Medulla oblongata (tissue), 1 donor: ENCODE results near the gene E2F8.

Experiments used
- DNase-seq: peaks from one replicate; pipeline ENCODE4 v3.0.0-alpha.2; 2015; ENCODE audit errors: extremely low spot score

E2F8 gene

DNA sequence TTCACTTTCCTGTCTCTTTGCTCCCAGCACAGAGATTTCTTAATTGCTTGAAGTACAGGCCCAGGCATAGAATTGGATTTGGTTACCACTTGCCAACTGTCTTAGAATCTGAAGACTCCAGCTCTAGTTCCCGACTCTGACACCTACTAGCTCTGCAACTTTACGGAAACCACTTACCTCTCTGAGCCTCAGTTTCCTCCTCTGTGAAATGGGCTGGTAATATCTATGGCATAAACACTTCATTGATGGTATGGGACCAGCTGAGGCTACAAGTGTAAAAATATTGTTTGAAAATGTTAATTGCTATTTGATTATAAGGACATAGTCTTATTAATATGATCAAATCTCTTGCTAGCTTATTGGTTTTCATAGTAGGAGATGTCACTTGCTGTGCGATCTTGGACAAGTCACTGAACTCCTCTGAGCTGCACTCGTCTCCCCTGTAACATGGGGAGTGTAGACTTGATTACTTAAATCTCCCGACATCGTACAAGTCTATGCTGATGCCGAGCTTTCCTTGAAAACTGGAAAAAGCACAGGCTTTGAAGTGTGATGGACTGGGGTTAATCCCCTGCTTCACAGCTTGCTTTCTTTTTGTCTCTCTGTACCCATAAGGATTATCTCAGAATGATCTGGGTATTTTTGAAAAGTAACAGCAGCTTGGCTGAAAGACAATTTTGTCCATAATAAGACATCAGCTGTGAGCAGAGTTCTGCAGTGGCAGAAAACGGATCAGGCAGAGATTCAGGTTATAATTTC, 11.8 kb upstream of the E2F8 start:
- DNase-seq: no peak

DNA sequence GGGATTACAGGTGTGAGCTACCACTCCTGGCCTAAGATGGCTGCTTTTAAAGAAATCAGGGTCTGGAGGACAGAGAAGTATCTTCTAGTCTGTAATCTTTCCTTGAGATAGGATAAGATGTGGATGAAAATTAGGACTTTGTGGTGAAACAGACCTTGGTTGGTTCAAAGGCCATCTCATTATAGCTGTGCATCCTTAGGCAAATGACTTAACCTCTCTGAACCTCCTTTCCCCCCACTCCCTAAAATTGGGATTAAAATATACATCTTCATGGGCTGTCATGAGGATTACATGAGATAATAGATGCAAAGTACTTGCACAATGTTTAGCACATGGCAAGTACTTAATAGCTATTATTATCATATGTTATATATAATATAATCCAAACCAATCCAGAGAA, 10.8 kb upstream of the E2F8 start:
- no peak for DNase-seq

DNA sequence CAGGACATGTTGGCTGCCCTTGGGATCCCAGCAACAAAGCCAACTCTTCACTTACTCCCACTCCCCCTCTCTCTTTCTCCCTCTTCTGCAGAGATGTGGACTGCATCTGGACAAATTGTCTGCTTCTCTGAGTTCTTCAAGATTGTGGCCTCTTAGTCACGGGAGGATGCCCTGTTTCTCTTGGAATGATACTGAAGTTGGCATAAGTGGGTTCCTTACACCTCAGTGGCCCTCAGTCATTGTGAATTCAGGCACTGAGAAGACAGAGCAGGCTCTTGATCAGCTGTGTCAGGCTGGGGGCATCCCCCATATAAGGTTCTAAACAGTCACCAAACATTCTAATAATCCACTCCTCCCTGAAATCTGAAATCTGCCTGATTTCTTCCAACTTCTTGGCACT, 6.1 kb upstream of the E2F8 start:
- DNase-seq: no peak

DNA sequence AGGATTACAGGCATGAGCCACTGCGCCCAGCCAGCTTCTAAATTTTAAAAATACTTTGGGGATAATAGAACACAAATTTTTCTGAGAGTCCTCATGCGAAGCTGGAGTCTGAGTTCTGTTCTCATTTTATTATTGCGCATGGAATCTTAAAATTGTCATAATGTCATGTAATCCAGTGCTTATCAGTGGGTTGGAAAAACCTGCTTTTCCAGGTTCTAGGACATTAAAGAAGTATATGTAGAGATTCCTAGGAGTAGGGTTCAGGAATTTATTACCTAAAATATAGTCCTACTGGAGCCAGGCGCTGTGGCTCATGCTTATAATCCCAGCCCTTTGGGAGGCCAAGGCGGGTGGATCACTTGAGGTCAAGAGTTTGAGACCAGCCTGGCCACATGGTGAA, 4.6 kb upstream of the E2F8 start:
- no peak for DNase-seq

DNA sequence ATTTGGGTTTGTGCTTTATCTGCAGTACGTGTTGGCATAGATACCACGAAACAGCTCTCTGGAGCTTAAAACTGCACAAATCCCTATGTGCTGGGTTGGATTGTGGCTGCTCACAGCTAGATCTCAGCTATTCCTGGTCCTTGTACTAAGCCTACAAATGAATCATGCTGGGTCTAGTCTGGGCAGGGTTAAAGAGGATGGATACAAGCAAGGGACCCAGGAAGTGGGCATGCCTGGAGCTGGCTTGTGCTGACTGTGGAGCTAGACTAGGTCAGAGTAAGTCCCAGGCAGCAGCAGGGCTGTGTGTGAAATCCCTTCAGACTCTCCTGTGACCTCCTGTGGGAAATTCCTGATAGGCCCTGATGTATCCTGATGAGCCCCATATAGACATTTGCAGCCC, 3.9 kb upstream of the E2F8 start:
- DNase-seq: no peak

DNA sequence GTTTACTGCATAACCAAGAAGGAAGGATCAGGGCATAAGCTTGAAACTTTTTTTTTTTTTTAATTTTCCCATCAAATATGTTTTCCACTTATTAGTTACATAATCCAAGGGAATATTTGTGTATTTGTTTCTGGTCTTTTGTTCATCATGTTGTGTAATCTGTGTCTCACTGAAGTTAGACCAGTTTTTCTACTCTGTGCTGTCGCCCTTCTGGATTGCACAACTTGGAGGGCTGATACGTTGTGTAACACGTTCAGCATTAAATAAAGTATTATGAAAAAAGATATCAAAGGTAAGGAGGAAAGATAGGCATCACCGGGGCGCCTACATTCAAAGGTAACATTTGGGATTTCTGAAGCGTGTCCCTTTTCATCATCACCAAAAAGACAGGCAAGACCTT, 3.3 kb upstream of the E2F8 start:
- no peak for DNase-seq

DNA sequence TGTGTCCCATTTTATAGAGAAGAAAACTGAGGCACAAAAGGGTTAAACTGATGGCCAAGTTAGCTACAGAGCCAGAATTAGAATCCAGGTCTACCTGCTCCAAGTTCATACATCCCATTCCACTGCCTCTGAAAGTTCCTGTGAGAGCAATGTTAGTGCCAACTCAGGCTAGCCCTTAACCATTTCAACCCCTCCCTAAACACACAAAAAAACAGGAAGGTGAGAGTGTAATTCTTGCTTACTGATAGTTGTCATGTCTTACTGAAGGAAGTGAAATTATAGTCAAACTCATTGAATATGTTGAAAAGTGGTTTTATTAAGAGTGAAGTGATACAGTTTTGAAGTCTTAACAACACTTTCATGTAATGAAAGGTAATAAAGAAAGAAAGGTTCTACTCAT, 2.9 kb upstream of the E2F8 start:
- no peak for DNase-seq

DNA sequence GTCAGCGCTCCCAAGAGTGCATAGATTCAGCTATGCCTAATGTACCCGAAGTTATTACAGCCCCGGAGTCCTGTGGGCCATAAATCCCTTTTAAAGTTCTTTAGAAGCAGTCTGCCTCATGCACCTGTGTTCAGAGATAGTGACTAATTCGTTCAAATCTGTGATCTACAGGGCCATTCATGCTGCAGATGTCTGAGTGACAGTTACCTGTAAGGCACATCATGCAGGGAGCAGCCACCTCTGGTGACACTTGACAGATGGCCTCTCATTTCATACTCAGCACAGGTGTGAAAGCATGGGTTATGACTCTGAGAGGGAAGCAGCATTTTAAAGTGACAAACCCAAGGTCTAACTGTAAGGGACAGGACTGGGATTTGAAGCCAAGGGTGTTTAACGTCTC, 2.4 kb upstream of the E2F8 start:
- no peak for DNase-seq

DNA sequence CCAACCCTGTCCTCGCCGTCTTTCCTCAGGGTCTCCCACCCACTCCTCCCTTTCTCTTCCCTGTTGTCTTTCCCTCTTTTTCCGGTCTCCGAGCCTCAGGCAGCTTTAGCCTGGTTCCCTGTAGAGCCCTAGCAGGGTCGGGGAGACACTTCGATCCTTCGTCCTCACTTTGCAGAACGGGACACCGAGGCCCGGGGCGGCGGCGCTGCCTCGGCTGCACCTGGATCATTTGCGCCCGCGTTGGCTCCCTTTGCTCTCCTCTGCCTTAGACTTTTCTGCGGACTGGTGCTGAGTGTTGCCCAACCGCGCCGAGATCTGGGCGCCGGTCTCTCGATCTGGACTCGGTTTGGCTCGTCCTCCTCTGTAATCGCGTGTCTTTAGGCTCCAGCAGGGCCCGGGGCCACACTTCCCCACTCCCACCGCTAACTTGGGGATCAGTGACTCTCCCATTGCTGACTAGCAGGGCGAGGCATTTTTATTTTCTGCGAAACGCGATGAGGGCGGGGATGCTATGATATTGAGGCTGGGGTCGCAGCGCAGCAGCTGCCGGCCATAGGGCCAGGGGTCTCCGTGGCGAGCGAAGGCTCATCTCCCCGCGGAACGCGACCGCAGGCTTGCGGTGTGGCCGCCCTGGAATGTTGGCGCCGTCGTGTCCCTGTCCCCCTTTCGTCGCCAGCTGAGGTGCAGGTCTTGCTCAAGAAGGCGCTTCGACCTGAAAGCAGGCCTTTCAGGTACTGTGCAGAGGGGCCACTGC, 1.6 kb upstream of the E2F8 start:
- DNase-seq: no peak

DNA sequence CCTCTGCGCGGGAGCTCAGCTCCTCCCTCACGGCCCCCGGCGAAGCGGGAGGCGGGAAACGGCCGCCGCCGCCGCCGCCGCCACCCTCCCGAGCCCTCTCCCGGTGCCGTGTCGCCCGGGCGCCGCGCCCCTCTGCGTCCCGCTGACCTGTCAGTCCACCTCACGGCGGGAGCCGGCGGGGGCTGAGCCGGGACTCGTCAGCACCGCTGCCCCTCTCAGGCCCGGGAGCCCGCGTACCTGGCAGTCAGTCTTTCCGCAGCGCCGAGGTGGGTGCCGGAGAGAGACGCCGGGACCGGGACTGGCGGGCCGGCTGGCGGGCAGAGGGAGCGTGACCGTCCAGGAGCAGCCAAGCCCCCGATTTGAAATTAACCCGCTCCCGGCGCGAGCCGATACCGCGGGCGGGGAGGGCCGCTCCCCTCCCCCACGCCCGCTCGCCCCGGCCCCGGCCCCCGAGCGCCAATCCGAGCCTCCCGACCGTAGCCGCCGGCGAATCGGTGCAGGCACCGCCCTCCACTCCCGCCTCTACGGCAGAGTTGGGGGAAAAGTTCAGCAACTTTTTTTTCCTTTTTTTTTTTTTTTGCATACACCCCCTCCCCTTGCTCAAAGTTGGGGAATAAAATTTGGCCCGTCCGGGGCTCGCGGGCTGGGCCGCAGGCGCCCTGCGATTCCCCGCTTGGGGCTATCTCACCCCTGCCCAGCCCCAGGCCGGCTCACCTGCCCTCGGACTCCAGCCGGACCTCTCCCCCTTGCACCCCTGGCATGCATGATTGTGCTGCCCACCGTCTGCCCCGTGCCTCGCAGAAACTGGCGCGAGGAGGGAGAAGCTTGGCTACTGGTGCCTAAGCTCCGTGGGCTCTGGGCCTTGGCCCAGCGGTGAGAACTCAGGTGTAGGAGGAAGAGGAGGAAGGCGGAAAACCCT, 774 bp upstream of the E2F8 start:
- DNase-seq: no peak

DNA sequence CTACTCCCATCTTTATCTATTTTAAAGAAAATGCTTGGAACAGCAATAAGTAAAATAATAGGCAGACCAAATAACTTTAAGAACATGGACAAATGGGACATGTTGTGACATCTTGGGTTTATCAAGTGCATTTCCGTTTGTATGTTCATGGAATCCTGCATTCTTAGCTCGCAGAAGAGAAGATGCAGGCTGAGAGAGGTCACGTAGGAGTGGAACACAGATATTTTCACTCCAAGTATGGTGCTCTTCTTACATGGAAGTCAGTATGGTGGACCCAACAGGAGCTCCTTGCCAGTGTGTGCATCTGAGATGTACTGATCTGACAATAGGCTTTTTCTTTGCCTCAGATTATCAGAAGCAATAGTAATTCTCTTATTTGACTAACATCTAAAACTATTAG, 1.7 kb downstream of the E2F8 start:
- DNase-seq: no peak

DNA sequence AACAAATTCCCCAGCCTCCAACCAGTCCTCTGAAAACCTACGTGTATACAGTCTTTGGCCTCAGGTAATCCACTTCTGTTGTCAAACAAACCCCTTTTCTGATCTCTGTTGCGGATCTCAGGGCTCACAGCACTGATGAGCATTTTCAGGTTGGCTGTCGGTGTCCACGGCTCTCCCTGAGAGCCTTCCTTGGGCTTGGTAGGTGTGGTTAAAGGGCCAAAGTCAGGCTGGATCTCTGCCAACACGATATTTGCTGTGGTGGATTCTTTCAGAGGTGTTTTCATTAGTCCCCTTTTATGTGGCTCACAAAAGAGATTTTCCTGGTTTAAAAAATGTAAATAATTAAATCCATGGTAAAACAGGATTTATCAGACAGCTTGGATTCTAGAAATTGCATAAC, 2.9 kb downstream of the E2F8 start:
- no peak for DNase-seq

DNA sequence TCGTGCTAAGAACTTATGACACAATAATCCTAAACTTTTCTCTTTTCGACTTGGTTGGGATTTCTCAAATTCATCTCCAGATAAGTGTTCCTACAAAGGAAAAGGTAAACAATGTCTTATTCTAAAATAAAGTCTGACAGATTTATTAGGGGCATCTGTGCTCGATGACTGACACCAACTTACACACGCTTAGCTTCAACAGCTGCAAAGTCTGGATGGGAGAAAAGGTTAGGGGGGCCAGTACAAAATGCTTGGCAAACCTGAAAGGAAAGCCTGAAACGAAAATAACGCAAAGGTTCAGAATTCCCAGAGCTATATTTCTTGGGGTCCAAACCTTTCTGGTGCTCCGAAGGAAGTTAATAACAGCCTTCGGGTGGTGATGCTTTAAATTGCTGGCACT, 3.4 kb downstream of the E2F8 start:
- DNase-seq: no peak

DNA sequence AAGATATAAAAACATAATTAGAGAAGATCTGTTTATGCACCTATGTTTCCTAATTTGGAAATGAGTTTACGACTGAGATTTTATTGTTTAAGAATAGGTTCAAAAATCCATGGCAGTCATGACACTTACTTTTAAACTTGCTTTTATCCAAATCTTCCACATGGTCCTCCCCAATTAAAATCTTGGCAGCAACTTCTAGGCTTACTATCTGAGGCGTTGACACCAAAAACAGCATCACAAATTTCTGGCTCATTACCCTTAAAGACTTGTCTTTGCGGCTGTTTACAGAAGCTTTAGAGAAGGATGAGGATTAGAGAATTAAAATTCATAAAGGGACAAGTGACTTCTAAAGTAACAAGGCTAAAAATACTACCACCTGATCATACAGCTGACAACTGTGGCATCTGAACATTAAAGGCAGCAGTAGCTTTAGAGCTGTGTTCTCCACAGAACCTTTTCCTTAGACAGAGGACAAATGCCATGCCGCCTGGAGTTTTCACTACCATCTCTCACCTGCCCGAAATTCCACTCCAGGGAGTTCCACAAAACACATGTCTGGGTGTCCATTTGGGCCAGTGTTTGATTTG, 6.4 kb downstream of the E2F8 start:
- DNase-seq: no peak

DNA sequence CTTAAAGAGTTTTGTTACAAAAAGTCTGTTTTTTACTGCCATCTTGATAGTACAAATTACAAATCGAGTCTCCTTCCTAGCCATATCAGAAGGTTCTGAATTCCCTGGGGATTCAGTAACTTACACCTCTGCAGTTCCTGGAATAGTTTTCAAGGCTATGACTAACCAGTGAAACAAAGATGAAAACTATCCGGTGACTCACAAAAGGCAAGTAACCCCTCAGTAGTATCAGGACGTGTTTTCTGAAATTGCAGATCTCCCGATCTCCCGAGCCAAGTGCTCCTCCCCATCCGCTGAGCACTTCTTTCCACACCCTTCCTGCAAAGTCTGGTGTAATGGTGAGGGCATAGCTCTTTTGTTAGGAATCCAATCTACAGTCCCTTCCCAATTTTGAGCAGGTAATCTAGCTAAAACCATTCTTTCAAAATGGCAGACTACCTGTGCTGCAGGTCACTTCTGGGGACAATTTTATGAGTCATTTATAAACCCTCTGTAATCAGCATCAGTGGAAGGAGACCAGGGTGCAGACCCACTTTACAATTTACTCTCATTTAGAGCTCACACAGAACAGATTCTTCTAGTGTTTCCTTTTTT, 7.7 kb downstream of the E2F8 start:
- no peak for DNase-seq

DNA sequence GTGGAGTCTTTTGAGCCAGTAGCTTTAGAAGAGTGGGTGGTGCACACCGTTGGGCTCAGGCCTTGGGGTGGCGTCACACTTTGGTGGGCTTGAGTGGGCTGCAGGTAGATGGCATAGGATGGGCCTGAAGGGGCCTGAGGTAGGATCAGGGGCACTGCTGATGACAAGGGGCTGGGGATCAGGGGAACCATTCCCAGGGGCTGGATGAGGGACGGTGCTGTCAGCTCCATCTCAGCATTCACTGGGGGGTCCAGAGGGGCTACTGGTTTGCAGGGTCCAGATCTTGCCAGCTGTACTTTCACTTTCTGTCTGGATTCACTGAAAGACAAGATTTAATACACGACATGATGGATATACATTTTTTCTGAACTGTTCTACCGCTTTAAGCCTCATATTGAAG, 11.1 kb downstream of the E2F8 start:
- DNase-seq: no peak

DNA sequence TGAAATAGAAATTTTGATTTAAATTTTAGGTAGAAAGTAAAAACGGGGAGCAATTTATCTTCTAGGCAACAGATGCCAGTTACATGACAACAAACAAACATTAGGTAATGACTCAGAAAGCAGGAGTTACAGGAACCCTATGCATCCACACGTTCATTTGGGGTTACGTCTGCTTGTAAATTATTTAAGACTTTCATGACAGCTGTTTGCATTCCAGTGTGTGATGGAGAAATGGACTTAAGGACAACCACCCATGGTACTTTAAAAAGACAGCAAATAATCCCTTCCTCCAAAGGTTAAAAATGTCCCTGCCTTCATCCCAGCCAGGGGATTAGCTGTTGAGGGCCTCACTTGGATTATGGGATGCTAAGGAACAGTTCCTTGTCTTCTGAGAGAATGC, 11.8 kb downstream of the E2F8 start:
- no peak for DNase-seq

DNA sequence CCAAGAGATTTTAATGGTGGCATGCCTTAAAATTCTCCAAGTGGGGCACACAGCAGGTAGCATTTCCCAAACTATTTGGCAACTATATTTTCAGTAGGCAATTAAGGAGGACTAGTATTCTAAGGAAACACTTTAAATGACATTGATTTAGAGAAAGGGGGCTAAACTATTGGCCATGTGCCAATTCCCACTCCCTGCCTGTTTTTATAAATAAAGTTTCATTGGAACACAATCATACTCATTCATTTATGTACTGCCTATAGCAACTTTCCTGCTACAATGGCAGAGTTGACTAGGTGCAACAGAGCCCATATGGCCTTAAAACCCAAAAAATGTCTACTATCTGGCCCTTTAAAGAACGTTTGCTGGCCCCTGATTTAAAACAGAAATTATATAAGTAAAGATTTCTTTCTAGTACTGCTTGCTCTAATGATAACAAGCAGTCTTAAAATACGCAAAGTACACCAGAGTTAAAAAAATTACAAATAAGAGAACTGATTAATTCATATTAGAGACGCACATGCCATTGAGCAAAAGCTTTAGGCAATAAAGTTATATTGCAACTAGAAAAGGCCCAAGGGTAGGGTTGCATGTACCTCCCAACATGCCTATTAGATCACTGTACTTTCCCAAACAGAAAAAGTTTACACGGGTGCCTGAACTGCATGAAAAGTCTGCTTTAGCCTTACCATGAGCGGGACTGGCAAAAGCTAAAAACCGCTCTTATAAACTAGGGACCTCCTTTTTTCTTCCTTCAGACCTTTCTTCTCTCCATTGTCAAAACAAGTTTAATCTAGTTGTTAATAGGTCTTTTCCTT, 14.2 kb downstream of the E2F8 start:
- no peak for DNase-seq

DNA sequence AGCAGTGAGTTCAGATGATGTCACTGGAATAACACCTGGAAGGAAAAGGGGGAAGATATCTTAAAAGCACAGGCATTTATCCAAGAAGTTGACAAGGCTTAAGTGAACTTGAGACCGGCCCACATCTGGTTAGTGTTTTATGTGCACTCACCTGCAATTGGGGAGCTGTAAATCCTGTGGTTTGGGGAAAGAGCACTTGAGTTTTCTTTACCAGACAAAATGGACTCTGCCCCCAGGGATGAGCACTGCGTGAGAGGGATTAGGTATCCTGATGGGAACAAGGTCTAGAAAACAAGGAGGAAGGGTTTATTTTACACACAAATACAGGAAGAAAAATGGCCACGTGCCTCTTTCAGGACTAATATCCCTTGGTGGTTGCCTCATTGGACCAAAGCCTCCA, 15.2 kb downstream of the E2F8 start:
- no peak for DNase-seq

DNA sequence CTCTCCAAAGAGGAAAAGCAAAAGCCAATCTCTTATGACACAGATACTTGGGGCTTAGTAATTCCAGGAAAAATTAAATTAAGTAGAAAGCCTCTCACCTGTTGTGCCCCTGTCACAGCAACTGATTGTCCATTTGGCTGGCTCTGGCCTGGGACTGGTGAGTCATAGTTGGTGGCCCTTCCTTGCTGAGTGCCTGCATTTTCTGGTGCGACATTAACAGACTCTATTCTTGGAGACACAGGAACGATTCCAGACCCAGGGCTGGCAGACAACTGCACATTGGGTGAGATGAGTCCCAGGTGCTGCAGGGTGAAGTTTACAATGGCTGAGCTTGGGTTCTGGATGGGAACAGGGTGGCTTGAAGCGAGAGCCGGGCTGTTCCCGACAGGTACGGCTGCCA, 15.6 kb downstream of the E2F8 start:
- no peak for DNase-seq
